HG02884 (cell line): Measurements from ENCODE around the gene CFAP65.

Source experiments
- ATAC-seq: cut with Tn5 transposase; IDR thresholded peaks from one replicate; pipeline ENCODE4 v1.9.1; 2021; ENCODE audit warnings: mild to moderate bottlenecking, moderate library complexity; ENCODE audit not compliant: unreplicated experiment

CFAP65 gene

GRCh38 chr2:219041252-219041651 lies at the start of gene CFAP65:
TSS of gene CFAP65 (minus strand) at chr2:219041516. CDS start at chr2:219039048, 2,468 bp downstream.
- ATAC-seq, result no peak

- no peak for ATAC-seq
Observed at GRCh38 chr2:219090436-219091299, 49.4 kb upstream of the CFAP65 start.

- no peak for ATAC-seq
Observed at GRCh38 chr2:219089330-219089729, 48.0 kb upstream of the CFAP65 start.

- no peak for ATAC-seq
Observed at GRCh38 chr2:219087848-219088247, 46.5 kb upstream of the CFAP65 start.

GRCh38 chr2:219087361-219087760 lies 46.0 kb upstream of the CFAP65 start:
- ATAC-seq, result no peak

GRCh38 chr2:219086196-219086595 lies 44.9 kb upstream of the CFAP65 start:
- no peak for ATAC-seq

- no peak for ATAC-seq
Observed at GRCh38 chr2:219084791-219085190, 43.5 kb upstream of the CFAP65 start.

GRCh38 chr2:219082332-219082958 lies 41.1 kb upstream of the CFAP65 start:
- no peak for ATAC-seq

GRCh38 chr2:219081701-219082331 lies 40.5 kb upstream of the CFAP65 start:
- ATAC-seq, result no peak

GRCh38 chr2:219081096-219081495 lies 39.8 kb upstream of the CFAP65 start:
- no peak for ATAC-seq

GRCh38 chr2:219079417-219079816 lies 38.1 kb upstream of the CFAP65 start:
- no peak for ATAC-seq

GRCh38 chr2:219078951-219079350 lies 37.6 kb upstream of the CFAP65 start:
- ATAC-seq, result no peak

- ATAC-seq, result no peak
Observed at GRCh38 chr2:219078126-219078525, 36.8 kb upstream of the CFAP65 start.

- ATAC-seq, result no peak
Observed at GRCh38 chr2:219076253-219076652, 34.9 kb upstream of the CFAP65 start.

GRCh38 chr2:219073413-219074129 lies 32.3 kb upstream of the CFAP65 start:
- ATAC-seq, result no peak

- ATAC-seq, result no peak
Observed at GRCh38 chr2:219072741-219073250, 31.5 kb upstream of the CFAP65 start.

GRCh38 chr2:219071131-219071816 lies 30.0 kb upstream of the CFAP65 start:
- no peak for ATAC-seq

GRCh38 chr2:219065484-219065883 lies 24.2 kb upstream of the CFAP65 start:
- ATAC-seq, result no peak

GRCh38 chr2:219062081-219062480 lies 20.8 kb upstream of the CFAP65 start:
- no peak for ATAC-seq
